Measurements from ENCODE around the gene PTPN18.

The PTPN18 gene

DNA sequence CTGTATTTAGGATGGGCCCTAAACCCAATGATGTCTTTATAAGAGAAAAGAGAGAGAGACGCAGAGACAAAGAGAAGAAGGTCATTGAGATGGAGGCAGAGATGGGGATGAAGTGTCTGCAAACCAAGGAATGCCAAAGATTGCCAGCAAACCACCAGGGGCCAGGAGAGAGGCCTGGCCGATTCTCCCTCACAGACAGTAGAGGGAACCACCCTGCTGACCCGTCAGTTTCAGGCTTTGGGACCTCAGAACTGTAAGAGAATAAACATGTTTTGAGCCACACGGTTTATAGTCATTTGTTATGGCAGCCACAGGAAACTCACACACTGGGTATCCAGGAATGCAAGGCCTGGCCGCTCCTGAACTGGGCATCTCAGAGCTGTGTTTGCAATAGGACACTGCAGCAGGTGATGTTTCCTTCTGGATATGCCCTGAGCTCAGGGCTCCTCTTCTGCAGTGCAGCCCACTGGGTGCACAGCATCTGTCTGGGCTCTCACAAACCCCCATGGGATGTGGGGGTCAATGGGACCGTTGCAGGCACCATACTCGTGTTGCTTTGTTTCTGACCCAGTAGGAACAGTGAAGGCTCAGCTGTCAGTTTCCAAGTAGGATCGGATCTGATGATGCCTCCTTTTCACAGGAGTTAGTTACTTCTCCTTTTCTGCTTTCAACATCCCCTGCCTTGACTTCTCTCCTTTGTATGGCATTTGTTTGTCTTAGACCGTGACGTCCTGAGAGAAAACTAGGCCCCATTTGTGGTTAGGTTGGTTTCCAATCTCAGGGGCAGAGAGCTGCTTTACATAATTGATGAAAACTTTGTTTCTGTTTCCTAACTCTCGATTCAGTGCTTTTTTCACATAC is 20.8 kb downstream of the PTPN18 start:
- H3K23ac ChIP-seq (ENCODE audit: low read length in 2 of 2) = no peak overlapping the region
- no peaks in the 10 kb centered on the region for H3K9me3 ChIP-seq (ENCODE audit: control insufficient read depth, low read length)
- no peaks in the 10 kb centered on the region for H3K27me3 ChIP-seq (ENCODE audit: control insufficient read depth in 1 of 2, insufficient read depth in 1 of 2, low read length in 2 of 2)
- no peak overlapping the region for H3K9ac ChIP-seq (ENCODE audit: low read length)
- H2BK120ac ChIP-seq (ENCODE audit: low read depth, low read length) = no peak overlapping the region
- no peak overlapping the region for H3K27ac ChIP-seq (ENCODE audit: low read length, poor library complexity, severe bottlenecking)
- no peak for DNase-seq
- peaks cover 24 to 28% of the 10 kb centered on the region in 2 experiments for H3K36me3 ChIP-seq (ENCODE audit: control insufficient read depth in 1 of 2, insufficient read depth in 2 of 2, low read depth in 1 of 2, low read length in 2 of 2)
- no peak overlapping the region for H3K4ac ChIP-seq (ENCODE audit: low read depth in 1 of 2, low read length in 2 of 2)
- H3K14ac ChIP-seq (ENCODE audit: low read length in 2 of 2) = no peak overlapping the region
- no peak overlapping the region for H3K4me3 ChIP-seq (ENCODE audit: insufficient read depth in 1 of 2, low read depth in 1 of 2, low read length in 2 of 2)
- H3K18ac ChIP-seq (ENCODE audit: low read depth in 1 of 2, low read length in 2 of 2) = no peak overlapping the region
- no peak overlapping the region for H2AFZ ChIP-seq (ENCODE audit: low read depth, low read length)
- WGBS = 90% methylated on average over 7 of the region's 11 CpGs
- no peak overlapping the region for H2AK5ac ChIP-seq (ENCODE audit: low read length, severe bottlenecking)
- H3K4me1 ChIP-seq (ENCODE audit: control insufficient read depth, insufficient read depth, low read depth, low read length) = peaks cover 19% of the 10 kb centered on the region
- H2BK12ac ChIP-seq (ENCODE audit: low read length in 2 of 2) = no peak overlapping the region
- H3K4me2 ChIP-seq (ENCODE audit: low read length, poor library complexity, severe bottlenecking) = no peak overlapping the region
- no peak overlapping the region for H4K91ac ChIP-seq (ENCODE audit: low read length)
- peaks cover 49% of the 10 kb centered on the region for H3K79me1 ChIP-seq (replicated peaks; ENCODE audit: low read length, poor library complexity, severe bottlenecking)
- H2BK5ac ChIP-seq (ENCODE audit: low read depth, low read length, poor library complexity, severe bottlenecking) = no peak overlapping the region
- no peak overlapping the region for H4K8ac ChIP-seq (ENCODE audit: low read length)
- no peak overlapping the region for H2BK15ac ChIP-seq (ENCODE audit: low read depth, poor library complexity, severe bottlenecking)

DNA sequence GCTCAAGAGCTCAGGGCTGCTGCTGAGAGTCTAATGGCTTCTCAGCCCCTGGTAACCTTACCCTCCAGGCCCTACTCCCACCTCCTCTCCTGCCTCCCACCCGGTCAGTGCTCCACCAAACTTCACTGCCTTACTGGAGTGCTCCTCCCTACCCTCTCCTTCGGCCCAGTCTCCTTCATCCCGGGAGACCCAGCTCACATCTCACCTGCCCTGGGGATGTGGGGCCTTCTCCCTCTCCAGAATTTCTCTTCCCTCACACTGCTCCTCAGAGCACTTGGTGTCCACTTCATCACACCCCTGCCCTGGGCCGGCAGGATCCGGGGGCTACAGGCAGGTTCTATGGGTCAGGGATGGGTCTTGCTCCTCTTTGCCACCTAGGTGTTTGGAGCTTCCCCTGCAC is 21.6 kb downstream of the PTPN18 start:
- Histone ChIP-seq H3K4ac (ENCODE audit: low read depth in 1 of 2, low read length in 2 of 2) (no peak overlapping the region), H3K27ac (ENCODE audit: low read length, poor library complexity, severe bottlenecking) (no peak overlapping the region), H3K9ac (ENCODE audit: low read length) (no peak overlapping the region), H2BK12ac (ENCODE audit: low read length in 2 of 2) (no peak overlapping the region), H3K4me1 (ENCODE audit: control insufficient read depth, insufficient read depth, low read depth, low read length) (peaks cover 17% of the 10 kb centered on the region), H2BK5ac (ENCODE audit: low read depth, low read length, poor library complexity, severe bottlenecking) (no peak overlapping the region), H4K91ac (ENCODE audit: low read length) (no peak overlapping the region), H3K14ac (ENCODE audit: low read length in 2 of 2) (no peak overlapping the region), H3K9me3 (ENCODE audit: control insufficient read depth, low read length) (no peaks in the 10 kb centered on the region), H3K18ac (ENCODE audit: low read depth in 1 of 2, low read length in 2 of 2) (no peak overlapping the region), H3K27me3 (ENCODE audit: control insufficient read depth in 1 of 2, insufficient read depth in 1 of 2, low read length in 2 of 2) (no peaks in the 10 kb centered on the region), H2AFZ (ENCODE audit: low read depth, low read length) (no peak overlapping the region), H4K8ac (ENCODE audit: low read length) (no peak overlapping the region), H3K23ac (ENCODE audit: low read length in 2 of 2) (no peak overlapping the region), H2BK120ac (ENCODE audit: low read depth, low read length) (no peak overlapping the region), H2BK15ac (ENCODE audit: low read depth, poor library complexity, severe bottlenecking) (no peak overlapping the region), H3K4me3 (ENCODE audit: insufficient read depth in 1 of 2, low read depth in 1 of 2, low read length in 2 of 2) (no peak overlapping the region), H3K4me2 (ENCODE audit: low read length, poor library complexity, severe bottlenecking) (no peak overlapping the region), H3K36me3 (ENCODE audit: control insufficient read depth in 1 of 2, insufficient read depth in 2 of 2, low read depth in 1 of 2, low read length in 2 of 2) (peaks cover 28 to 33% of the 10 kb centered on the region in 2 experiments), H2AK5ac (ENCODE audit: low read length, severe bottlenecking) (no peak overlapping the region), H3K79me1 (replicated peaks; ENCODE audit: low read length, poor library complexity, severe bottlenecking) (peaks cover 49% of the 10 kb centered on the region)
- no peak for DNase-seq
- 97% methylated on average over 5 of the region's 5 CpGs for WGBS

DNA sequence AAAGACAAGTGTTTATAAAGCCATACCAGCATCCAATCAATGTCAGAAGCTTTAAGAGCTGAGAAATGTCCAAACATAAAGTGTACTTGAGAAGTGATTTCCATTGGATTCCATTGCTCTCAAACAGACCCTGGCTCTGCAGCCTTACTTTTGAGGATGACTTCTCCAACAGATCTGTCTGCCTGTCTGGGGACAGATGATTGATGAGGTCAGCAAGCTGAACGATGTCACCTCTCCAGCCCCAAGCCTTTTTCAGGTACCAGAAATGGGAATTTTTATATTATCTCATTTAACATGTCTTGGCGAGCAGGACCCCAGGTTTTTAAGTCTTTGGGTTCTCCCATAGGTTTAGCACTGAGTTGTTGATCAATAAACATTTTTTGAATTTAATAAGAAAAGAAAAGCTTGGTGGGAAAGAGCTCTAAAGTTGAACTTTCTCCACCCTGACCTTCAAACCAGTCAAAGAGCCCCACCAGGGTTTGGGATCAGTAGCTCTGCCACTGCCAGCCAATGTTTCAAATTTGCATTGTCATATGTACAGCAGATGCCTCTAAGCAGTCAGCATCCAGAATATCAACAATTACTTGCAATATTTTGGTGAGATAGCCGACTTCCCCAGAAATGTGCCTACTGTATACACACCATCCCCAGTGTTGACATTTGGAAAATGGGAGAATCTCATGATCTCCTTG is 22.5 kb downstream of the PTPN18 start:
- Histone ChIP-seq H3K18ac (ENCODE audit: low read depth in 1 of 2, low read length in 2 of 2) (no peak overlapping the region), H2BK120ac (ENCODE audit: low read depth, low read length) (no peak overlapping the region), H3K4me3 (ENCODE audit: insufficient read depth in 1 of 2, low read depth in 1 of 2, low read length in 2 of 2) (no peak overlapping the region), H3K9ac (ENCODE audit: low read length) (no peak overlapping the region), H3K4me2 (ENCODE audit: low read length, poor library complexity, severe bottlenecking) (no peak overlapping the region), H3K27ac (ENCODE audit: low read length, poor library complexity, severe bottlenecking) (no peak overlapping the region), H3K79me1 (replicated peaks; ENCODE audit: low read length, poor library complexity, severe bottlenecking) (peaks cover 45% of the 10 kb centered on the region), H3K23ac (ENCODE audit: low read length in 2 of 2) (no peak overlapping the region), H2BK12ac (ENCODE audit: low read length in 2 of 2) (no peak overlapping the region), H3K4ac (ENCODE audit: low read depth in 1 of 2, low read length in 2 of 2) (no peak overlapping the region), H4K91ac (ENCODE audit: low read length) (no peak overlapping the region), H2AK5ac (ENCODE audit: low read length, severe bottlenecking) (no peak overlapping the region), H3K27me3 (ENCODE audit: control insufficient read depth in 1 of 2, insufficient read depth in 1 of 2, low read length in 2 of 2) (no peaks in the 10 kb centered on the region), H3K36me3 (ENCODE audit: control insufficient read depth in 1 of 2, insufficient read depth in 2 of 2, low read depth in 1 of 2, low read length in 2 of 2) (peaks cover 28 to 38% of the 10 kb centered on the region in 2 experiments), H2AFZ (ENCODE audit: low read depth, low read length) (no peak overlapping the region), H2BK5ac (ENCODE audit: low read depth, low read length, poor library complexity, severe bottlenecking) (no peak overlapping the region), H3K9me3 (ENCODE audit: control insufficient read depth, low read length) (no peaks in the 10 kb centered on the region), H4K8ac (ENCODE audit: low read length) (no peak overlapping the region), H3K14ac (ENCODE audit: low read length in 2 of 2) (no peak overlapping the region), H3K4me1 (ENCODE audit: control insufficient read depth, insufficient read depth, low read depth, low read length) (peaks cover 10% of the 10 kb centered on the region), H2BK15ac (ENCODE audit: low read depth, poor library complexity, severe bottlenecking) (no peak overlapping the region)
- no peak for DNase-seq
- 97% methylated on average over 3 of the region's 3 CpGs for WGBS

DNA sequence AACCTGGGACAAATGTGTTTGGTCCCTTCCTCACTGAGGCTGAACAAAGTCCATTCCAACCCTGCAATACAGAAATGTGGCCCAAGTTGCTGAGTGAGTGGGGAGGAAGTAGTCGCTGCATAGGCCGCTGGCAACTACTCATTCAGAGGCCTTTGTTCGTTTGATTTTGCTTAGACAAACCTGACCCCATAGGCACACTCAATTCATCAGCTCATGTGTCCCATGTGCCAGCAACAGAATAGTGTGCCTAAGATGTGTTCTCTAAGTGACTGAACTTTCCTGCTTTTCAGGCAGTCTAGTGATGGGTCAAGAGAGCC is 23.0 kb downstream of the PTPN18 start:
- Histone ChIP-seq H2BK12ac (ENCODE audit: low read length in 2 of 2) (no peak overlapping the region), H3K4me2 (ENCODE audit: low read length, poor library complexity, severe bottlenecking) (no peak overlapping the region), H3K14ac (ENCODE audit: low read length in 2 of 2) (no peak overlapping the region), H2BK120ac (ENCODE audit: low read depth, low read length) (no peak overlapping the region), H3K79me1 (replicated peaks; ENCODE audit: low read length, poor library complexity, severe bottlenecking) (peaks cover 42% of the 10 kb centered on the region), H3K23ac (ENCODE audit: low read length in 2 of 2) (no peak overlapping the region), H3K4me1 (ENCODE audit: control insufficient read depth, insufficient read depth, low read depth, low read length) (peaks cover 9% of the 10 kb centered on the region), H4K91ac (ENCODE audit: low read length) (no peak overlapping the region), H3K27ac (ENCODE audit: low read length, poor library complexity, severe bottlenecking) (no peak overlapping the region), H3K36me3 (ENCODE audit: control insufficient read depth in 1 of 2, insufficient read depth in 2 of 2, low read depth in 1 of 2, low read length in 2 of 2) (peaks cover 28 to 38% of the 10 kb centered on the region in 2 experiments), H2AFZ (ENCODE audit: low read depth, low read length) (no peak overlapping the region), H3K9me3 (ENCODE audit: control insufficient read depth, low read length) (no peaks in the 10 kb centered on the region), H3K4ac (ENCODE audit: low read depth in 1 of 2, low read length in 2 of 2) (no peak overlapping the region), H3K4me3 (ENCODE audit: insufficient read depth in 1 of 2, low read depth in 1 of 2, low read length in 2 of 2) (no peak overlapping the region), H2BK15ac (ENCODE audit: low read depth, poor library complexity, severe bottlenecking) (no peak overlapping the region), H3K9ac (ENCODE audit: low read length) (no peak overlapping the region), H3K18ac (ENCODE audit: low read depth in 1 of 2, low read length in 2 of 2) (no peak overlapping the region), H2BK5ac (ENCODE audit: low read depth, low read length, poor library complexity, severe bottlenecking) (no peak overlapping the region), H4K8ac (ENCODE audit: low read length) (no peak overlapping the region), H2AK5ac (ENCODE audit: low read length, severe bottlenecking) (no peak overlapping the region), H3K27me3 (ENCODE audit: control insufficient read depth in 1 of 2, insufficient read depth in 1 of 2, low read length in 2 of 2) (no peaks in the 10 kb centered on the region)
- 100% methylated on average over 1 of the region's 3 CpGs for WGBS
- DNase-seq = no peak
